HEK293 (cell line): ENCODE measurements around the gene NHS.

ENCODE experiments used
- CTCF ChIA-PET: fragments of 350-600 bp; formaldehyde crosslinking; extraction: SDS; loops from one replicate; lab custom pipeline; 2021; ENCODE audit warnings: antibody characterized with exemption; lab: Yijun Ruan, JAX
- POLR2A ChIA-PET: fragments of 300-600 bp; formaldehyde crosslinking; extraction: SDS; loops from one replicate; lab custom pipeline; 2020; ENCODE audit warnings: antibody characterized with exemption, inconsistent platforms; lab: Yijun Ruan, JAX
- H3K27ac ChIP-seq: fragments of 200-500 bp; sonication (Bioruptor generic); 2 replicates; pipeline ENCODE4 v1.5.1; 2014; ENCODE audit warnings: low read depth, low read length, control low read depth, inconsistent platforms; ENCODE audit errors: extremely low read depth
- H3K36me3 ChIP-seq, 2 experiments: fragments of 200-500 bp in 1 of 2; sonication (Bioruptor generic) in 1 of 2; 1 replicate in 1 of 2; 2 replicates in 1 of 2; pipeline ENCODE4 v1.5.1; 2014 to 2017; ENCODE audit warnings: inconsistent platforms in 2 of 2, low read length in 2 of 2; ENCODE audit not compliant: control insufficient read depth in 2 of 2, insufficient read depth in 1 of 2
- H3K4me1 ChIP-seq: fragments of 200-500 bp; sonication (Bioruptor generic); 2 replicates; pipeline ENCODE4 v1.5.1; 2014; ENCODE audit warnings: mild to moderate bottlenecking, low read length, inconsistent platforms; ENCODE audit not compliant: control insufficient read depth, insufficient read depth
- H3K4me3 ChIP-seq: 2 replicates; pipeline ENCODE4 v1.5.1; 2011; ENCODE audit warnings: low read depth, mild to moderate bottlenecking, control low read depth, low read length, moderate library complexity
- H3K9me3 ChIP-seq: fragments of 200-500 bp; sonication (Bioruptor generic); 2 replicates; pipeline ENCODE4 v1.5.1; 2014; ENCODE audit warnings: low read depth, low read length, inconsistent platforms; ENCODE audit not compliant: control insufficient read depth, insufficient read depth
- ATF2 ChIP-seq: fragments of 450-650 bp; formaldehyde crosslinking; IDR thresholded peaks from 2 replicates; pipeline ENCODE4 v1.5.1; 2016; ENCODE audit warnings: missing biosample characterization, missing genetic modification characterization, low read depth
- EGR2 ChIP-seq: fragments of 450-650 bp; formaldehyde crosslinking; IDR thresholded peaks from 2 replicates; pipeline ENCODE4 v1.5.1; 2016; ENCODE audit warnings: low read depth, missing biosample characterization, missing genetic modification characterization
- GLIS2 ChIP-seq: fragments of 450-650 bp; formaldehyde crosslinking; IDR thresholded peaks from 2 replicates; pipeline ENCODE4 v1.5.1; 2016; ENCODE audit warnings: missing biosample characterization, missing genetic modification characterization
- HOXC10 ChIP-seq: sonication (generic); formaldehyde crosslinking; IDR thresholded peaks from 2 replicates; pipeline ENCODE4 v1.8.1; 2023; ENCODE audit warnings: mild to moderate bottlenecking, missing genetic modification reagents
- HOXD13 ChIP-seq: sonication (generic); formaldehyde crosslinking; IDR thresholded peaks from 2 replicates; pipeline ENCODE4 v1.8.0; 2022; ENCODE audit warnings: missing genetic modification reagents, borderline replicate concordance
- KLF1 ChIP-seq: fragments of 450-650 bp; formaldehyde crosslinking; IDR thresholded peaks from 2 replicates; pipeline ENCODE4 v1.5.1; 2016; ENCODE audit warnings: missing biosample characterization, missing genetic modification characterization
- KLF10 ChIP-seq: fragments of 450-650 bp; IDR thresholded peaks from 2 replicates; pipeline ENCODE4 v1.5.1; 2018; ENCODE audit warnings: missing biosample characterization, mild to moderate bottlenecking, missing genetic modification characterization
- SP3 ChIP-seq: fragments of 450-650 bp; formaldehyde crosslinking; IDR thresholded peaks from 2 replicates; pipeline ENCODE4 v1.5.1; 2016; ENCODE audit warnings: missing biosample characterization, missing genetic modification characterization
- WT1 ChIP-seq: fragments of 450-650 bp; formaldehyde crosslinking; IDR thresholded peaks from 2 replicates; pipeline ENCODE4 v1.5.1; 2016; ENCODE audit warnings: missing biosample characterization, missing genetic modification characterization
- YY1 ChIP-seq: fragments of 450-650 bp; formaldehyde crosslinking; IDR thresholded peaks from 2 replicates; pipeline ENCODE4 v1.5.1; 2018; ENCODE audit warnings: missing biosample characterization, missing genetic modification characterization
- ZBTB7A ChIP-seq: fragments of 450-650 bp; formaldehyde crosslinking; IDR thresholded peaks from 2 replicates; pipeline ENCODE4 v1.5.1; 2016; ENCODE audit warnings: low read depth, missing biosample characterization, missing genetic modification characterization
- ZEB2 ChIP-seq: fragments of 450-650 bp; formaldehyde crosslinking; IDR thresholded peaks from 2 replicates; pipeline ENCODE4 v1.5.1; 2016; ENCODE audit warnings: missing biosample characterization, missing genetic modification characterization
- ZFHX2 ChIP-seq: fragments of 450-650 bp; formaldehyde crosslinking; conservative IDR thresholded peaks from 2 replicates; pipeline ENCODE4 v1.5.1; 2016; ENCODE audit warnings: missing biosample characterization, missing genetic modification characterization
- ZNF114 ChIP-seq: fragments of 450-650 bp; formaldehyde crosslinking; IDR thresholded peaks from 2 replicates; pipeline ENCODE4 v1.5.0; 2017; ENCODE audit warnings: missing biosample characterization, missing genetic modification characterization
- ZNF169 ChIP-seq: fragments of 450-650 bp; formaldehyde crosslinking; IDR thresholded peaks from 2 replicates; pipeline ENCODE4 v1.5.1; 2016; ENCODE audit warnings: missing biosample characterization, missing genetic modification characterization
- ZNF2 ChIP-seq: fragments of 450-650 bp; formaldehyde crosslinking; IDR thresholded peaks from 2 replicates; pipeline ENCODE4 v1.5.1; 2016; ENCODE audit warnings: missing biosample characterization, missing genetic modification characterization
- ZNF239 ChIP-seq: fragments of 450-650 bp; formaldehyde crosslinking; IDR thresholded peaks from 2 replicates; pipeline ENCODE4 v1.5.1; 2016; ENCODE audit warnings: missing biosample characterization, missing genetic modification characterization
- ZNF280D ChIP-seq: fragments of 450-650 bp; formaldehyde crosslinking; IDR thresholded peaks from 2 replicates; pipeline ENCODE4 v1.5.1; 2016; ENCODE audit warnings: missing biosample characterization, missing genetic modification characterization
- ZNF292 ChIP-seq: fragments of 450-650 bp; formaldehyde crosslinking; IDR thresholded peaks from 2 replicates; pipeline ENCODE4 v1.5.1; 2016; ENCODE audit warnings: low read depth, missing biosample characterization, missing genetic modification characterization, borderline replicate concordance
- ZNF302 ChIP-seq: fragments of 450-650 bp; formaldehyde crosslinking; IDR thresholded peaks from 2 replicates; pipeline ENCODE4 v1.5.1; 2016; ENCODE audit warnings: missing biosample characterization, missing genetic modification characterization, low read depth
- ZNF362 ChIP-seq: fragments of 450-650 bp; formaldehyde crosslinking; IDR thresholded peaks from 2 replicates; pipeline ENCODE4 v1.5.1; 2016; ENCODE audit warnings: missing biosample characterization, missing genetic modification characterization
- ZNF394 ChIP-seq: fragments of 450-650 bp; formaldehyde crosslinking; IDR thresholded peaks from 2 replicates; pipeline ENCODE4 v1.5.1; 2016; ENCODE audit warnings: missing biosample characterization, missing genetic modification characterization, mild to moderate bottlenecking, moderate library complexity, borderline replicate concordance
- ZNF404 ChIP-seq: fragments of 450-650 bp; formaldehyde crosslinking; IDR thresholded peaks from 2 replicates; pipeline ENCODE4 v1.5.1; 2017; ENCODE audit warnings: missing biosample characterization, missing genetic modification characterization
- ZNF416 ChIP-seq: fragments of 450-650 bp; formaldehyde crosslinking; IDR thresholded peaks from 2 replicates; pipeline ENCODE4 v1.5.1; 2016; ENCODE audit warnings: missing biosample characterization, missing genetic modification characterization
- ZNF449 ChIP-seq: fragments of 450-650 bp; formaldehyde crosslinking; IDR thresholded peaks from 2 replicates; pipeline ENCODE4 v1.5.1; 2017; ENCODE audit warnings: missing biosample characterization, mild to moderate bottlenecking, missing genetic modification characterization, moderate library complexity
- ZNF473 ChIP-seq: fragments of 450-650 bp; formaldehyde crosslinking; IDR thresholded peaks from 2 replicates; pipeline ENCODE4 v1.5.1; 2017; ENCODE audit warnings: missing biosample characterization, missing genetic modification characterization
- ZNF530 ChIP-seq: fragments of 450-650 bp; formaldehyde crosslinking; IDR thresholded peaks from 2 replicates; pipeline ENCODE4 v1.5.1; 2016; ENCODE audit warnings: low read depth, missing biosample characterization, missing genetic modification characterization
- ZNF571 ChIP-seq: fragments of 450-650 bp; formaldehyde crosslinking; IDR thresholded peaks from 2 replicates; pipeline ENCODE4 v1.5.0; 2017; ENCODE audit warnings: missing biosample characterization, missing genetic modification characterization
- ZNF654 ChIP-seq: fragments of 450-650 bp; formaldehyde crosslinking; IDR thresholded peaks from 2 replicates; pipeline ENCODE4 v1.5.1; 2016; ENCODE audit warnings: low read depth, missing biosample characterization, missing genetic modification characterization
- ZNF658 ChIP-seq: fragments of 450-650 bp; formaldehyde crosslinking; IDR thresholded peaks from 2 replicates; pipeline ENCODE4; 2016; ENCODE audit warnings: missing biosample characterization, missing genetic modification characterization
- ZNF664 ChIP-seq: fragments of 450-650 bp; formaldehyde crosslinking; IDR thresholded peaks from 2 replicates; pipeline ENCODE4 v1.5.1; 2016; ENCODE audit warnings: missing biosample characterization, missing genetic modification characterization
- ZNF747 ChIP-seq: fragments of 450-650 bp; formaldehyde crosslinking; IDR thresholded peaks from 2 replicates; pipeline ENCODE4 v1.5.1; 2016; ENCODE audit warnings: missing biosample characterization, missing genetic modification characterization

The NHS gene

GRCh38 chrX:17488036-17488435, 113.0 kb downstream of the NHS start:
- no peak overlapping the region for H3K4me3 ChIP-seq
- H3K4me1 ChIP-seq, result no peaks in the 10 kb centered on the region
- ChIA-PET CTCF (interaction anchor here (0.7 kb wide), 1 partner anchor 47 kb away, joined by 3 read pairs; no protein-coding TSS in a partner anchor), POLR2A (no interaction called here)
- TF ChIP-seq GLIS2, result no peak
- no peak for TF ChIP-seq ZEB2 (tag by site-specific recombination)
- no peak for TF ChIP-seq ZNF654 (tag by site-specific recombination)
- no peak for TF ChIP-seq SP3 (tag by site-specific recombination)
- TF ChIP-seq KLF1 (tag by site-specific recombination), result no peak
- no peak for TF ChIP-seq WT1 (tag by site-specific recombination)
- TF ChIP-seq HOXC10 (CRISPR knock-in tag), result no peak
- no peak for TF ChIP-seq YY1 (tag by site-specific recombination)
- TF ChIP-seq ZNF404 (tag by site-specific recombination), result no peak
- TF ChIP-seq HOXD13, result no peak
- TF ChIP-seq ZNF658 (tag by site-specific recombination), result no peak
- no peak for TF ChIP-seq KLF10
- no peak for TF ChIP-seq ZNF394 (tag by site-specific recombination)
- TF ChIP-seq ZNF2, result no peak
- no peak for TF ChIP-seq ZBTB7A (tag by site-specific recombination)
- no peak for TF ChIP-seq ZNF114
- TF ChIP-seq ZNF473 (tag by site-specific recombination), result no peak
- no peak for TF ChIP-seq ZFHX2
- H3K27ac ChIP-seq, result no peak overlapping the region
- H3K9me3 ChIP-seq, result no peaks in the 10 kb centered on the region
- no peaks in the 10 kb centered on the region for H3K36me3 ChIP-seq

GRCh38 chrX:17494216-17494615, 119.2 kb downstream of the NHS start:
- Histone ChIP-seq H3K36me3 (no peaks in the 10 kb centered on the region), H3K9me3 (no peaks in the 10 kb centered on the region), H3K27ac (no peak overlapping the region), H3K4me1 (no peaks in the 10 kb centered on the region; the same call in 1 of the 2 replicates), H3K4me3 (no peak overlapping the region)
- CTCF ChIA-PET, result no interaction called here
- POLR2A ChIA-PET, result no interaction called here
- TF ChIP-seq ZNF239 (tag by site-specific recombination) (no peak), ZNF747 (no peak), ZNF169 (tag by site-specific recombination) (no peak), ZNF449 (tag by site-specific recombination) (no peak), ATF2 (tag by site-specific recombination) (no peak), ZNF571 (tag by site-specific recombination) (no peak), ZNF362 (tag by site-specific recombination) (no peak), YY1 (tag by site-specific recombination) (no peak), EGR2 (tag by site-specific recombination) (no peak), ZNF280D (no peak), ZNF530 (tag by site-specific recombination) (no peak), ZNF416 (tag by site-specific recombination) (no peak), ZNF292 (tag by site-specific recombination) (no peak), ZNF302 (tag by site-specific recombination) (no peak), ZNF664 (no peak)
